DMS153 treated with DMSO at 0.1 percent for 48 hours (cell line): ENCODE measurements around the gene ASB8.

ENCODE experiments used
- DNase-seq: peaks from one replicate; lab custom pipeline; 2025; ENCODE audit not compliant: unreplicated experiment; lab: John Stamatoyannopoulos, UW

ASB8 gene

DNA sequence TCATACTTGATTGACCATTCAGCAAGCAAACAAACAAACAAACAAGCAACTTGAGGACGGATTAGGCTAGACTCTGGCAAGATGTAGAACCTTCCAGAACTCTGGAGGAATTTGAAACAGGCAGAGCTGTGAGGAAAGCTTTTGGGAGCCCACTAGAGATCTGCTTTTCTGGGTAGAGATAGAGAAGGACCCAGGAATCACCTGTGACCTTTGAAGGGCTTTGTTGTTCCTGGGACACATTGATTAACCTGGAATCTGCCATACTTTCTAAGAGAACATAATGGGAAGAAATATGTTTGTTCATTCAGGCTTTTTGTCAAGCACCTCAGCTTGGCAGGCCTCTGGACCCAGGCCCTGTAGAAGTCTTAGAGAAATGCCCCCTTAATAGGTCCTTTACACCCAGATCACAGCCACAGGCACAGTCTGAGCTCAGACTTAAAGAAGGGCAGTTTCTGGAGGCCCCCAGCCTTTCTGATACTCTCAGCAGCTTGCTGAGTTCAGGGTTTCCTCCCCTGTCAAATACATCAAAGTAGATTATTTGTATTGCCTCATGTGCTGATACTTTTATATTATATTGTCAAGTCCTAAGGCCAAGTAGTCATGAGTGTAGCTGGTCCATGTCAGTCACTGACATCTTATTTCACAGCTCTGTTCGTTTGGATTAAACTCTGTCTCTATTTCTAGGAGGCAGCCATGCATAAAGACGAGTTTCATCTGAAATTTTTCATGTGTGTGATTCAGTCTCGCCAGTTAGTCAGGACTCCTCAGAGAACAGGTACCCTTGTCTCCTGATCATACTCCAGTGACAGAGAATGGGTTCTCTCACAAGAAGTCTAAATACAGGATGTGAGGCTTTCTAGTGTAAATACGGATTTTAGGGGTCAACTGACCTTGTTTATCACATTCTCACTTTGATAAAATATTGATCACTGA lies 50.4 kb downstream of the ASB8 start:
- DNase-seq: no peak

DNA sequence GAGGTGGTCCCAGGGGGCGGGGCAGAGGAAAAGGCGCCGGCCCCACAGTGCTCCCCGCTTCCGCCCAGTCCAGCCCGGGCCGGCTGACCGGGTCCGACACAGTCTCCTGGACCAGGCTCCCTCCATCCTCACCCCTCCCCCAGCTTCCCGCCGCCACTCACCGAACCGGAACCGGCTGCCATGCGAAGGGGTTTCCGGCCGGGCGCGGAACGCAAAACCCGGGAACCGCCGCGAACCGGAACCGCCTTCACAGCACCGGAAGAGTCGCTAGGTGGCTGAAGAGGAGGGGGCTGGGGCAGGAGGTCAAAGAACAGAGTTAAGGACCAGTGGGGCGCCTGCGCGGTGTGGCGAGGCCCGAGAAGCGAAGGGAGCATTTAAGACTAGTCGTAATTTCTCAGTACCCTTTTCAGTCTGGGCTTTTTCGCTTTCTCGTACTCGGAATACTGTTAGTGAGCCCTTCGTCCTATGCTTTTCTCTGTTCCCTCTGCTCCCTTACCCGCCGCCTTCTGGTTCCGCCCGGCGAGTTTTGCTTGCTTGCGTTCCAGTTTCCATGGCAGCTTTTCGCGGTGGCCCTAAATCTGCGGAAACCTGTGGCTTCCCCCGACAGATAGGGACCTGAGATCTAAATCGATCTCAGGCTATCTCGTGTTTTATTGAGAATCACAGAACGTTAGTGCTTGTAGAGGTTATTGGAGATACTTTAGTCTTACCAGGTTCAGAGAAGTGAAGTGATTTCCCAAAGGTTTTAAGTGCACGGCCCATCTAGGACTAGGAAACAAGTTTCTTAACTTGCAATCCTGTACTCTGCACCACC lies 51.2 kb downstream of the ASB8 start, which contains the start of gene SENP1:
TSS of gene SENP1 (minus strand) at position 213 of the 814 bp plus-strand sequence. CDS start 4,607 bp downstream, outside the sequence.
- DNase-seq: peak; percentile 82

DNA sequence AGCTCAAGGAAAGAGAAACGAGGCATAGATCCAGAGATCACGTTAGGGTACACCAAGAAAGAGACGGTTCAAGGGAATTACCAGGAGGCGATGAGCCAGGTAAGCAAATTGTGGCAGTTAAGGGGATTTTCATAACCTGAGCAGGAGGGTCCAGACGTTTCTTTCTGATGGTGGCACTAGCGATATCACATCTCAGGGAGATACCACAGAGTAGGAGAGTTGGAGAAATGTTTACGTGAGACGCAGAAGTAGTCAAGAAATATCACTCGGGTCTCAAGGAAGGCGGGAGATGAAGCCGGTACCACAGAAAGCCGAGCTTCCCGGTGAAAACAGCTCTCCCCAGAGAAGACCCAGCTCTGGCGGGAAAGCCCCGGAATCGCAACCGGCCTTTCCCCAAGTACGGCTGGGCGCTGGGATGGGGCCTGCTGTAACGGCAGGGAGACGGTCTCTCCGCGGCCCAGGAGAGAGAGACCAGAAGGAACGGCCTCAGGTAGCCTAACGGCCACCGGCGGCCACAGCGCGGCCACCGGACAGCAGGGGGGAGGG lies 51.9 kb downstream of the ASB8 start:
- DNase-seq: peak; percentile 38

DNA sequence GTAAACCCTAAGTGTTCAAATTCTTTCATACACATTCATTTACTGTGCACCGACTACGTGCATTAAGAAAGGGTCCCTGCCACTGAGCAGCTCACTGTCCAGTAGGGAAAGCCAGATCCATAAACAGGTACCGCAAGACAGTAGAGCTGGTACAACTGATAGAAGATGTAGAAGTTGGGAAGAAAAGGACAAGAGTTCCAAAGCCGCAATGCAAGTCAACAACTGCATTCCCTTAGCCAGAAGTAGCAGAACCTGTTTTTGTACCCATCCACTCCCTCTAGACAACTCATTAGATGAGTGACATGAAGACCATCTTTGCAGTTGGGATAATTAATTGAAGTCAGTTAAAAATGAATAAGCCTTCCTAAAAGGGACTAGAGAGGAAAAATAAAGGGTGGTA lies 52.8 kb downstream of the ASB8 start:
- no peak for DNase-seq
